Measurements from ENCODE around the gene TAB2. TPM values are rescaled to one million over a fixed set of nuclear protein-coding genes. Genes with fewer than 3 reads are reported as not detected.

Gene TAB2
- total RNA-seq, 1 experiment from 2014 or later: 56.2 TPM

- Histone ChIP-seq H3K23ac (ENCODE audit: insufficient read length, low read depth, low read length) (no peak overlapping the region), H2BK15ac (ENCODE audit: low read depth, low read length) (no peak overlapping the region), H3K4me1 (ENCODE audit: insufficient read depth, low read length) (no peaks in the 10 kb centered on the region), H3K9me3 (ENCODE audit: control insufficient read depth, low read depth, low read length) (no peaks in the 10 kb centered on the region), H4K8ac (replicated peaks; ENCODE audit: insufficient read length, low read depth, low read length) (no peak overlapping the region), H4K20me1 (ENCODE audit: control insufficient read depth, insufficient read depth, insufficient read length) (no peaks in the 10 kb centered on the region), H3K14ac (ENCODE audit: insufficient read depth, low read length) (no peak overlapping the region), H3K18ac (ENCODE audit: insufficient read length, low read depth, low read length) (no peak overlapping the region), H3K56ac (ENCODE audit: insufficient read length, low read depth, low read length) (no peak overlapping the region), H3T11ph (ENCODE audit: low read length) (no peak overlapping the region), H3K79me1 (ENCODE audit: insufficient read depth, low read depth, low read length, poor library complexity, severe bottlenecking) (no peaks in the 10 kb centered on the region), H2AFZ (ENCODE audit: low read length) (no peak overlapping the region), H3K9ac (ENCODE audit: extremely low read depth, insufficient read length, low read length) (no peak overlapping the region), H2BK20ac (ENCODE audit: low read depth, low read length, poor library complexity, severe bottlenecking) (no peak overlapping the region), H2BK120ac (ENCODE audit: low read depth, low read length, poor library complexity, severe bottlenecking) (no peak overlapping the region), H3K4me2 (ENCODE audit: insufficient read depth, insufficient read length, low read length) (no peak overlapping the region), H3K4ac (ENCODE audit: low read depth, low read length) (no peak overlapping the region), H3K79me2 (ENCODE audit: insufficient read depth, low read length) (0 out of 2 replicates have a peak, but pooled peaks cover 1% of the 10 kb centered on the region), H3K23me2 (ENCODE audit: insufficient read length, low read depth, low read length, poor library complexity, severe bottlenecking) (no peaks in the 10 kb centered on the region), H2AK5ac (ENCODE audit: insufficient read length, low read length) (no peak overlapping the region), H3K27me3 (ENCODE audit: insufficient read depth, low read length) (no peaks in the 10 kb centered on the region), H4K5ac (ENCODE audit: insufficient read length, low read depth, low read length) (no peak overlapping the region), H4K91ac (ENCODE audit: insufficient read length, low read depth, low read length) (no peak overlapping the region), H2BK5ac (ENCODE audit: insufficient read length, low read length) (no peak overlapping the region), H2BK12ac (ENCODE audit: insufficient read length, low read depth, low read length) (no peak overlapping the region), H3K27ac (ENCODE audit: insufficient read length, low read depth, low read length) (no peak overlapping the region)
- no CpG with 5 or more reads among the region's 2 CpGs for WGBS (ENCODE audit: extremely low coverage, insufficient read length, low lambda C conversion rate)
- no peak overlapping the region for H3K4me3 Mint-ChIP-seq
- no peak for TF ChIP-seq CTCF (conservative IDR thresholded peaks at IDR 0.05)
- 0 out of 4 replicates have a peak, but pooled peaks cover 0 to under 1% of the 10 kb centered on the region in 2 experiments for H3K4me1 Mint-ChIP-seq
- H3K36me3 Mint-ChIP-seq (ENCODE audit: insufficient read depth in 1 of 3, low read depth in 3 of 3): peaks cover 6 to 15% (median 8%) of the 10 kb centered on the region in 3 experiments; a peak in 6 of 7 replicates
- no peaks in the 10 kb centered on the region for H3K27me3 Mint-ChIP-seq (ENCODE audit: low read depth)
- no peak for DNase-seq
- no peak overlapping the region for H3K27ac Mint-ChIP-seq
- H3K9me3 Mint-ChIP-seq: no peaks in the 10 kb centered on the region
Measured at GRCh38 chr6:149373511-149373910, 56.0 kb downstream of the TAB2 start.
